ENCODE results near the gene KAT7.

DNA sequence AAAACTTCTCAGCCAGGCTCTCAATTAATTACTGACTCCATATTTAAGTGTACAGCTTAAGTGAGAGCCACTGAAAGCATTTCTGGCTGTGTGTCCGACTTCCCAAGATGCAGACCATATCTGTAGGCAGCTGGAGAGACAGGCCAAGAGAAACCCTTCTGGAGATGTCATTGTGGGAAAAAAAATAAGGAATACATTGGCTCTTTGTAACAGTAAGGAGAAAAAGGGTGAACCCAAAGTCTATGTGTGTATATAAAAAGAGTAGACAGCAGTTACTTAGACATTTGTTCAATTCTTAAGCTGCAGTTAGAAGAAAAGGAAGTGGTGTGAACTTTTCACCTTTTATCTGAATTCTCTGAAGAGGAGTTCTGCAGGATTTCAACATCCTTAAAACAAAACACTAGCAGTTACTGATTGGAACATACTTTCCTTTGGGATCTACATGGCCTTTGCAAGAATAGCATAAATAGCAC lies 46.3 kb upstream of the KAT7 start:
- TF ChIP-seq, protein P1, sequence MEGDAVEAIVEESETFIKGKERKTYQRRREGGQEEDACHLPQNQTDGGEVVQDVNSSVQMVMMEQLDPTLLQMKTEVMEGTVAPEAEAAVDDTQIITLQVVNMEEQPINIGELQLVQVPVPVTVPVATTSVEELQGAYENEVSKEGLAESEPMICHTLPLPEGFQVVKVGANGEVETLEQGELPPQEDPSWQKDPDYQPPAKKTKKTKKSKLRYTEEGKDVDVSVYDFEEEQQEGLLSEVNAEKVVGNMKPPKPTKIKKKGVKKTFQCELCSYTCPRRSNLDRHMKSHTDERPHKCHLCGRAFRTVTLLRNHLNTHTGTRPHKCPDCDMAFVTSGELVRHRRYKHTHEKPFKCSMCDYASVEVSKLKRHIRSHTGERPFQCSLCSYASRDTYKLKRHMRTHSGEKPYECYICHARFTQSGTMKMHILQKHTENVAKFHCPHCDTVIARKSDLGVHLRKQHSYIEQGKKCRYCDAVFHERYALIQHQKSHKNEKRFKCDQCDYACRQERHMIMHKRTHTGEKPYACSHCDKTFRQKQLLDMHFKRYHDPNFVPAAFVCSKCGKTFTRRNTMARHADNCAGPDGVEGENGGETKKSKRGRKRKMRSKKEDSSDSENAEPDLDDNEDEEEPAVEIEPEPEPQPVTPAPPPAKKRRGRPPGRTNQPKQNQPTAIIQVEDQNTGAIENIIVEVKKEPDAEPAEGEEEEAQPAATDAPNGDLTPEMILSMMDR (IDR thresholded peaks at IDR 0.05; ENCODE audit: insufficient read depth, low read length) = no peak
- peak; percentile 90 for TF ChIP-seq SPI1 (IDR thresholded peaks at IDR 0.05; ENCODE audit: borderline replicate concordance, low read depth)
- TF ChIP-seq GABPA (IDR thresholded peaks at IDR 0.05; ENCODE audit: low read depth) = no peak
